H9 (cell line): ENCODE data around the gene SLC10A3. TPM values are rescaled to one million over a fixed set of nuclear protein-coding genes. Genes with fewer than 3 reads are reported as not detected.

Experiments
- DNase-seq: peaks from one replicate; pipeline ENCODE4 v3.0.0-alpha.2; 2017
- H2AFZ ChIP-seq: one replicate; pipeline ENCODE4 v1.6.1; 2013; ENCODE audit warnings: mild to moderate bottlenecking, low read length, control low read depth, moderate library complexity
- H2AK5ac ChIP-seq: 2 replicates; pipeline ENCODE4 v1.6.1; 2013; ENCODE audit warnings: low read length, control low read depth, mixed read lengths; ENCODE audit not compliant: insufficient read length
- H2BK120ac ChIP-seq: one replicate; pipeline ENCODE4 v1.6.1; 2013; ENCODE audit warnings: low read depth, mild to moderate bottlenecking, low read length, control low read depth, inconsistent platforms; ENCODE audit not compliant: poor library complexity, severe bottlenecking
- H2BK12ac ChIP-seq: 2 replicates; pipeline ENCODE4 v1.6.1; 2013; ENCODE audit warnings: low read length, control low read depth, mixed read lengths, low read depth; ENCODE audit not compliant: insufficient read length
- H2BK15ac ChIP-seq: 2 replicates; pipeline ENCODE4 v1.6.1; 2013; ENCODE audit warnings: low read depth, low read length, control low read depth
- H2BK20ac ChIP-seq: one replicate; pipeline ENCODE4 v1.6.1; 2013; ENCODE audit warnings: low read depth, mild to moderate bottlenecking, low read length, control low read depth, inconsistent platforms; ENCODE audit not compliant: poor library complexity, severe bottlenecking
- H2BK5ac ChIP-seq: 2 replicates; pipeline ENCODE4 v1.6.1; 2013; ENCODE audit warnings: low read length, control low read depth, mixed read lengths; ENCODE audit not compliant: insufficient read length
- H3K14ac ChIP-seq: 2 replicates; pipeline ENCODE4 v1.6.1; 2013; ENCODE audit warnings: low read length, control low read depth; ENCODE audit not compliant: insufficient read depth
- H3K18ac ChIP-seq: 2 replicates; pipeline ENCODE4 v1.6.1; 2013; ENCODE audit warnings: low read depth, mild to moderate bottlenecking, mixed read lengths, low read length, control low read depth; ENCODE audit not compliant: insufficient read length
- H3K23ac ChIP-seq: 2 replicates; pipeline ENCODE4 v1.6.1; 2013; ENCODE audit warnings: low read length, control low read depth, mixed read lengths, low read depth; ENCODE audit not compliant: insufficient read length
- H3K23me2 ChIP-seq: 2 replicates; pipeline ENCODE4 v1.6.1; 2013; ENCODE audit warnings: low read depth, mild to moderate bottlenecking, mixed read lengths, low read length, control low read depth; ENCODE audit not compliant: insufficient read length, poor library complexity, severe bottlenecking
- H3K27ac ChIP-seq: 2 replicates; pipeline ENCODE4 v1.5.1; 2013; ENCODE audit warnings: low read length, control low read depth, mixed read lengths, low read depth; ENCODE audit not compliant: insufficient read length
- H3K27me3 ChIP-seq: 2 replicates; pipeline ENCODE4 v1.6.1; 2013; ENCODE audit warnings: low read length, control low read depth, inconsistent platforms; ENCODE audit not compliant: insufficient read depth
- H3K4ac ChIP-seq: 2 replicates; pipeline ENCODE4 v1.6.1; 2013; ENCODE audit warnings: low read depth, mild to moderate bottlenecking, control low read depth, inconsistent platforms, low read length, moderate library complexity
- H3K4me1 ChIP-seq: 2 replicates; pipeline ENCODE4 v1.6.1; 2013; ENCODE audit warnings: low read length, control low read depth, inconsistent platforms; ENCODE audit not compliant: insufficient read depth
- H3K4me2 ChIP-seq: 2 replicates; pipeline ENCODE4 v1.6.1; 2013; ENCODE audit warnings: low read length, control low read depth, mixed read lengths; ENCODE audit not compliant: insufficient read length, insufficient read depth
- H3K56ac ChIP-seq: 2 replicates; pipeline ENCODE4 v1.6.1; 2013; ENCODE audit warnings: low read depth, mild to moderate bottlenecking, mixed read lengths, low read length, control low read depth; ENCODE audit not compliant: insufficient read length
- H3K79me1 ChIP-seq: 2 replicates; pipeline ENCODE4 v1.6.1; 2013; ENCODE audit warnings: low read depth, mild to moderate bottlenecking, moderate library complexity, low read length, control low read depth, inconsistent platforms; ENCODE audit not compliant: insufficient read depth, poor library complexity, severe bottlenecking
- H3K79me2 ChIP-seq: 2 replicates; pipeline ENCODE4 v1.6.1; 2013; ENCODE audit warnings: low read length, control low read depth, inconsistent platforms; ENCODE audit not compliant: insufficient read depth
- H3K9ac ChIP-seq: 2 replicates; pipeline ENCODE4 v1.6.1; 2013; ENCODE audit warnings: low read length, control low read depth, mixed read lengths; ENCODE audit not compliant: insufficient read length; ENCODE audit errors: extremely low read depth
- H3K9me3 ChIP-seq: one replicate; pipeline ENCODE4 v1.6.1; 2013; ENCODE audit warnings: low read depth, low read length, inconsistent platforms; ENCODE audit not compliant: control insufficient read depth
- H3T11ph ChIP-seq: one replicate; pipeline ENCODE4 v1.6.1; 2013; ENCODE audit warnings: mild to moderate bottlenecking, low read length, control low read depth, inconsistent platforms
- H4K20me1 ChIP-seq: one replicate; pipeline ENCODE4 v1.6.1; 2013; ENCODE audit not compliant: control insufficient read depth, insufficient read length, insufficient read depth
- H4K5ac ChIP-seq: 2 replicates; pipeline ENCODE4 v1.6.1; 2013; ENCODE audit warnings: low read depth, mild to moderate bottlenecking, mixed read lengths, low read length, control low read depth; ENCODE audit not compliant: insufficient read length
- H4K8ac ChIP-seq: replicated peaks from 2 replicates; pipeline ENCODE4 v1.6.1; 2013; ENCODE audit warnings: low read length, control low read depth, mixed read lengths, low read depth; ENCODE audit not compliant: insufficient read length
- H4K91ac ChIP-seq: 2 replicates; pipeline ENCODE4 v1.6.1; 2013; ENCODE audit warnings: low read depth, mild to moderate bottlenecking, moderate library complexity, mixed read lengths, low read length, control low read depth; ENCODE audit not compliant: insufficient read length
- H3K27ac Mint-ChIP-seq, 3 experiments: 2 replicates in 2 of 3; 3 replicates in 1 of 3; pipeline ENCODE4 v1.8.0; 2020 to 2021; ENCODE audit warnings: mixed read lengths in 3 of 3, mild to moderate bottlenecking in 1 of 3, moderate library complexity in 1 of 3
- H3K27me3 Mint-ChIP-seq: 2 replicates; pipeline ENCODE4 v1.8.0; 2021; ENCODE audit warnings: low read depth, mild to moderate bottlenecking, moderate library complexity, mixed read lengths
- H3K36me3 Mint-ChIP-seq, 3 experiments: 2 replicates in 2 of 3; 3 replicates in 1 of 3; pipeline ENCODE4 v1.8.0; 2020 to 2021; ENCODE audit warnings: low read depth in 3 of 3, mixed read lengths in 3 of 3; ENCODE audit not compliant: insufficient read depth in 1 of 3
- H3K4me1 Mint-ChIP-seq, 2 experiments: 2 replicates each; pipeline ENCODE4 v1.8.0; 2020; ENCODE audit warnings: mixed read lengths in 2 of 2
- H3K4me3 Mint-ChIP-seq, 2 experiments: 2 replicates in 1 of 2; 3 replicates in 1 of 2; pipeline ENCODE4 v1.8.0; 2020 to 2021; ENCODE audit warnings: mild to moderate bottlenecking in 2 of 2, mixed read lengths in 2 of 2, moderate library complexity in 1 of 2
- H3K9me3 Mint-ChIP-seq, 2 experiments: 2 replicates in 1 of 2; 3 replicates in 1 of 2; pipeline ENCODE4 v1.8.0; 2020; ENCODE audit warnings: mild to moderate bottlenecking in 2 of 2, mixed read lengths in 2 of 2, moderate library complexity in 1 of 2
- WGBS: extraction: QIAGEN DNeasy Blood & Tissue Kit; methylation state at CpG from one replicate; pipeline ENCODE4 v1.1.7; 2013; ENCODE audit warnings: missing lambda C conversion rate, low lambda C conversion rate, mixed read lengths; ENCODE audit not compliant: insufficient read length; ENCODE audit errors: extremely low coverage; 5-methylcytosine and 5-hydroxymethylcytosine counted together
- total RNA-seq: library from RNA; stranded (reverse); gene quantifications from 2 replicates; pipeline ENCODE4 v1.2.1, GENCODE V29; 2021
- TF ChIP-seq, protein P1 (sequence below): fragments of 200-600 bp; sonication (generic); conservative IDR thresholded peaks from 3 replicates; pipeline ENCODE4 v1.8.0; 2021; ENCODE audit warnings: antibody characterized with exemption, mild to moderate bottlenecking

Gene SLC10A3
- total RNA-seq, 1 experiment from 2014 or later = 8.8 TPM

DNA sequence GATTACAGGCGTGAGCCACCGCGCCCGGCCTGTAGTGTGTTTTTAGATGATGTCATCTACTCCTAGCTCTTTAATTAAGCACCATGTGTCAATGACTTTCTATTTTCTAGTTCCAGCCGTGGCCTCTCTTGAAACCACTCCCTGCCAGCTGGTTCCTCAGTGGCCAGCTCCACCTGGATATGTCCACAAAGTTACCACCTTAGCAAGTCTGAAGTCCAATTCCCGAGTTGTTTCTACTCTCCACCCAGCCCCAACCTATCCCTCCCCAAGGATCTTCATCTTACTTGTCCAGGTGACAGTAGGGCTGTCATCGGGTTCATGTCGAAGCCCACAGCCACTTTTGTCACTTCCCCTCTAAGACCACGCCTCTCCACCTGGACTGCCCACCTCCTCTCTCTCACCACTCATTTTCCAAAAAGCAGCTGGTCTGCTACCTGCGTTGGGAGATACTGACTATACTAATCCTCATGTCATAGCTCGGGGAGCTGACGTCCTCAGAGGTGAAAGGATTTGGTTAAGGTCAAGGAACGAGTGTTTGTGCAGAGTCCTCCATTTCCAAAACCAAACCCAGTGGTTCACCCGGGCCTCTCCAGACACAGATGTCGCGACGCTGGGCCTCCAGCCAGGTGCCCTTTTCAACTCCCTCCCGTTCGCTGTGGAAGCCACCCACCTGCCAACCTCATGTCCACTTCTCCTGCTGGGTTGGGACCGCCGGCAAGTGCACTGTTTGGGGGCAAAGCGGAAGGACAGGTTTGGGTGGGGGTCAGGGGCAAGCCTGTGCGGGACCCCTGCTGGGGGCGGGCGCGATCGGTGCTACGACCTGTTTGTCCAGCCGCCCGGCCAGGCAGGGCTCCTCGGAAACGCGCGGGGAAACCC lies 24.9 kb upstream of the SLC10A3 start:
- Mint-ChIP-seq H3K4me3 (peak overlapping the region; percentile 74 to 85), H3K27ac (0 out of 7 replicates have a peak overlapping the region, but pooled peaks of 1 of the 3 experiments have one; percentile 27), H3K36me3 (peaks cover 8 to 13% (median 12%) of the 10 kb centered on the region in 3 experiments; a peak in 5 of 7 replicates), H3K4me1 (peaks cover 14 to 17% of the 10 kb centered on the region in 2 experiments), H3K27me3 (peaks cover 8% of the 10 kb centered on the region), H3K9me3 (peaks cover 50 to 52% of the 10 kb centered on the region in 2 experiments)
- no CpG with 5 or more reads among the region's 34 CpGs for WGBS
- Histone ChIP-seq H2AK5ac (no peak overlapping the region), H2AFZ (no peak overlapping the region), H3K27ac (no peak overlapping the region), H3K9me3 (peaks cover 13% of the 10 kb centered on the region), H3K23ac (no peak overlapping the region), H3K79me1 (no peaks in the 10 kb centered on the region), H4K91ac (no peak overlapping the region), H2BK20ac (no peak overlapping the region), H4K5ac (no peak overlapping the region), H3K23me2 (peaks cover 15% of the 10 kb centered on the region), H2BK120ac (no peak overlapping the region), H3K27me3 (no peaks in the 10 kb centered on the region; the same call in 1 of the 2 replicates), H2BK12ac (no peak overlapping the region), H3K4me2 (peak overlapping the region; percentile 16), H3K18ac (no peak overlapping the region), H4K20me1 (no peaks in the 10 kb centered on the region), H3K9ac (peak overlapping the region; percentile 13), H3K4me1 (no peaks in the 10 kb centered on the region), H4K8ac (no peak overlapping the region), H3K14ac (no peak overlapping the region; the same call in 1 of the 2 replicates), H3T11ph (no peak overlapping the region), H3K79me2 (no peaks in the 10 kb centered on the region), H3K56ac (no peak overlapping the region), H2BK5ac (no peak overlapping the region), H3K4ac (no peak overlapping the region), H2BK15ac (no peak overlapping the region)
- TF ChIP-seq, protein P1, sequence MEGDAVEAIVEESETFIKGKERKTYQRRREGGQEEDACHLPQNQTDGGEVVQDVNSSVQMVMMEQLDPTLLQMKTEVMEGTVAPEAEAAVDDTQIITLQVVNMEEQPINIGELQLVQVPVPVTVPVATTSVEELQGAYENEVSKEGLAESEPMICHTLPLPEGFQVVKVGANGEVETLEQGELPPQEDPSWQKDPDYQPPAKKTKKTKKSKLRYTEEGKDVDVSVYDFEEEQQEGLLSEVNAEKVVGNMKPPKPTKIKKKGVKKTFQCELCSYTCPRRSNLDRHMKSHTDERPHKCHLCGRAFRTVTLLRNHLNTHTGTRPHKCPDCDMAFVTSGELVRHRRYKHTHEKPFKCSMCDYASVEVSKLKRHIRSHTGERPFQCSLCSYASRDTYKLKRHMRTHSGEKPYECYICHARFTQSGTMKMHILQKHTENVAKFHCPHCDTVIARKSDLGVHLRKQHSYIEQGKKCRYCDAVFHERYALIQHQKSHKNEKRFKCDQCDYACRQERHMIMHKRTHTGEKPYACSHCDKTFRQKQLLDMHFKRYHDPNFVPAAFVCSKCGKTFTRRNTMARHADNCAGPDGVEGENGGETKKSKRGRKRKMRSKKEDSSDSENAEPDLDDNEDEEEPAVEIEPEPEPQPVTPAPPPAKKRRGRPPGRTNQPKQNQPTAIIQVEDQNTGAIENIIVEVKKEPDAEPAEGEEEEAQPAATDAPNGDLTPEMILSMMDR = no peak
- no peak for DNase-seq
